H9 (cell line): Measurements from ENCODE around the gene MTF1. TPM values are rescaled to one million over a fixed set of nuclear protein-coding genes. Genes with fewer than 3 reads are reported as not detected.

Experiments
- DNase-seq: peaks from one replicate; pipeline ENCODE4 v3.0.0-alpha.2; 2017
- H2AFZ ChIP-seq: one replicate; pipeline ENCODE4 v1.6.1; 2013; ENCODE audit warnings: mild to moderate bottlenecking, low read length, control low read depth, moderate library complexity
- H2AK5ac ChIP-seq: 2 replicates; pipeline ENCODE4 v1.6.1; 2013; ENCODE audit warnings: low read length, control low read depth, mixed read lengths; ENCODE audit not compliant: insufficient read length
- H2BK120ac ChIP-seq: one replicate; pipeline ENCODE4 v1.6.1; 2013; ENCODE audit warnings: low read depth, mild to moderate bottlenecking, low read length, control low read depth, inconsistent platforms; ENCODE audit not compliant: poor library complexity, severe bottlenecking
- H2BK12ac ChIP-seq: 2 replicates; pipeline ENCODE4 v1.6.1; 2013; ENCODE audit warnings: low read length, control low read depth, mixed read lengths, low read depth; ENCODE audit not compliant: insufficient read length
- H2BK15ac ChIP-seq: 2 replicates; pipeline ENCODE4 v1.6.1; 2013; ENCODE audit warnings: low read depth, low read length, control low read depth
- H2BK20ac ChIP-seq: one replicate; pipeline ENCODE4 v1.6.1; 2013; ENCODE audit warnings: low read depth, mild to moderate bottlenecking, low read length, control low read depth, inconsistent platforms; ENCODE audit not compliant: poor library complexity, severe bottlenecking
- H2BK5ac ChIP-seq: 2 replicates; pipeline ENCODE4 v1.6.1; 2013; ENCODE audit warnings: low read length, control low read depth, mixed read lengths; ENCODE audit not compliant: insufficient read length
- H3K14ac ChIP-seq: 2 replicates; pipeline ENCODE4 v1.6.1; 2013; ENCODE audit warnings: low read length, control low read depth; ENCODE audit not compliant: insufficient read depth
- H3K18ac ChIP-seq: 2 replicates; pipeline ENCODE4 v1.6.1; 2013; ENCODE audit warnings: low read depth, mild to moderate bottlenecking, mixed read lengths, low read length, control low read depth; ENCODE audit not compliant: insufficient read length
- H3K23ac ChIP-seq: 2 replicates; pipeline ENCODE4 v1.6.1; 2013; ENCODE audit warnings: low read length, control low read depth, mixed read lengths, low read depth; ENCODE audit not compliant: insufficient read length
- H3K23me2 ChIP-seq: 2 replicates; pipeline ENCODE4 v1.6.1; 2013; ENCODE audit warnings: low read depth, mild to moderate bottlenecking, mixed read lengths, low read length, control low read depth; ENCODE audit not compliant: insufficient read length, poor library complexity, severe bottlenecking
- H3K27ac ChIP-seq: 2 replicates; pipeline ENCODE4 v1.5.1; 2013; ENCODE audit warnings: low read length, control low read depth, mixed read lengths, low read depth; ENCODE audit not compliant: insufficient read length
- H3K27me3 ChIP-seq: 2 replicates; pipeline ENCODE4 v1.6.1; 2013; ENCODE audit warnings: low read length, control low read depth, inconsistent platforms; ENCODE audit not compliant: insufficient read depth
- H3K4ac ChIP-seq: 2 replicates; pipeline ENCODE4 v1.6.1; 2013; ENCODE audit warnings: low read depth, mild to moderate bottlenecking, control low read depth, inconsistent platforms, low read length, moderate library complexity
- H3K4me1 ChIP-seq: 2 replicates; pipeline ENCODE4 v1.6.1; 2013; ENCODE audit warnings: low read length, control low read depth, inconsistent platforms; ENCODE audit not compliant: insufficient read depth
- H3K4me2 ChIP-seq: 2 replicates; pipeline ENCODE4 v1.6.1; 2013; ENCODE audit warnings: low read length, control low read depth, mixed read lengths; ENCODE audit not compliant: insufficient read length, insufficient read depth
- H3K56ac ChIP-seq: 2 replicates; pipeline ENCODE4 v1.6.1; 2013; ENCODE audit warnings: low read depth, mild to moderate bottlenecking, mixed read lengths, low read length, control low read depth; ENCODE audit not compliant: insufficient read length
- H3K79me1 ChIP-seq: 2 replicates; pipeline ENCODE4 v1.6.1; 2013; ENCODE audit warnings: low read depth, mild to moderate bottlenecking, moderate library complexity, low read length, control low read depth, inconsistent platforms; ENCODE audit not compliant: insufficient read depth, poor library complexity, severe bottlenecking
- H3K79me2 ChIP-seq: 2 replicates; pipeline ENCODE4 v1.6.1; 2013; ENCODE audit warnings: low read length, control low read depth, inconsistent platforms; ENCODE audit not compliant: insufficient read depth
- H3K9ac ChIP-seq: 2 replicates; pipeline ENCODE4 v1.6.1; 2013; ENCODE audit warnings: low read length, control low read depth, mixed read lengths; ENCODE audit not compliant: insufficient read length; ENCODE audit errors: extremely low read depth
- H3K9me3 ChIP-seq: one replicate; pipeline ENCODE4 v1.6.1; 2013; ENCODE audit warnings: low read depth, low read length, inconsistent platforms; ENCODE audit not compliant: control insufficient read depth
- H3T11ph ChIP-seq: one replicate; pipeline ENCODE4 v1.6.1; 2013; ENCODE audit warnings: mild to moderate bottlenecking, low read length, control low read depth, inconsistent platforms
- H4K20me1 ChIP-seq: one replicate; pipeline ENCODE4 v1.6.1; 2013; ENCODE audit not compliant: control insufficient read depth, insufficient read length, insufficient read depth
- H4K5ac ChIP-seq: 2 replicates; pipeline ENCODE4 v1.6.1; 2013; ENCODE audit warnings: low read depth, mild to moderate bottlenecking, mixed read lengths, low read length, control low read depth; ENCODE audit not compliant: insufficient read length
- H4K8ac ChIP-seq: replicated peaks from 2 replicates; pipeline ENCODE4 v1.6.1; 2013; ENCODE audit warnings: low read length, control low read depth, mixed read lengths, low read depth; ENCODE audit not compliant: insufficient read length
- H4K91ac ChIP-seq: 2 replicates; pipeline ENCODE4 v1.6.1; 2013; ENCODE audit warnings: low read depth, mild to moderate bottlenecking, moderate library complexity, mixed read lengths, low read length, control low read depth; ENCODE audit not compliant: insufficient read length
- H3K27ac Mint-ChIP-seq, 3 experiments: 2 replicates in 2 of 3; 3 replicates in 1 of 3; pipeline ENCODE4 v1.8.0; 2020 to 2021; ENCODE audit warnings: mixed read lengths in 3 of 3, mild to moderate bottlenecking in 1 of 3, moderate library complexity in 1 of 3
- H3K27me3 Mint-ChIP-seq: 2 replicates; pipeline ENCODE4 v1.8.0; 2021; ENCODE audit warnings: low read depth, mild to moderate bottlenecking, moderate library complexity, mixed read lengths
- H3K36me3 Mint-ChIP-seq, 3 experiments: 2 replicates in 2 of 3; 3 replicates in 1 of 3; pipeline ENCODE4 v1.8.0; 2020 to 2021; ENCODE audit warnings: low read depth in 3 of 3, mixed read lengths in 3 of 3; ENCODE audit not compliant: insufficient read depth in 1 of 3
- H3K4me1 Mint-ChIP-seq, 2 experiments: 2 replicates each; pipeline ENCODE4 v1.8.0; 2020; ENCODE audit warnings: mixed read lengths in 2 of 2
- H3K4me3 Mint-ChIP-seq, 2 experiments: 2 replicates in 1 of 2; 3 replicates in 1 of 2; pipeline ENCODE4 v1.8.0; 2020 to 2021; ENCODE audit warnings: mild to moderate bottlenecking in 2 of 2, mixed read lengths in 2 of 2, moderate library complexity in 1 of 2
- H3K9me3 Mint-ChIP-seq, 2 experiments: 2 replicates in 1 of 2; 3 replicates in 1 of 2; pipeline ENCODE4 v1.8.0; 2020; ENCODE audit warnings: mild to moderate bottlenecking in 2 of 2, mixed read lengths in 2 of 2, moderate library complexity in 1 of 2
- WGBS: extraction: QIAGEN DNeasy Blood & Tissue Kit; methylation state at CpG from one replicate; pipeline ENCODE4 v1.1.7; 2013; ENCODE audit warnings: missing lambda C conversion rate, low lambda C conversion rate, mixed read lengths; ENCODE audit not compliant: insufficient read length; ENCODE audit errors: extremely low coverage; 5-methylcytosine and 5-hydroxymethylcytosine counted together
- total RNA-seq: library from RNA; stranded (reverse); gene quantifications from 2 replicates; pipeline ENCODE4 v1.2.1, GENCODE V29; 2021
- TF ChIP-seq, protein P1 (sequence below): fragments of 200-600 bp; sonication (generic); conservative IDR thresholded peaks from 3 replicates; pipeline ENCODE4 v1.8.0; 2021; ENCODE audit warnings: antibody characterized with exemption, mild to moderate bottlenecking

MTF1 gene
- total RNA-seq, 1 experiment from 2014 or later, result 17.0 TPM

DNA sequence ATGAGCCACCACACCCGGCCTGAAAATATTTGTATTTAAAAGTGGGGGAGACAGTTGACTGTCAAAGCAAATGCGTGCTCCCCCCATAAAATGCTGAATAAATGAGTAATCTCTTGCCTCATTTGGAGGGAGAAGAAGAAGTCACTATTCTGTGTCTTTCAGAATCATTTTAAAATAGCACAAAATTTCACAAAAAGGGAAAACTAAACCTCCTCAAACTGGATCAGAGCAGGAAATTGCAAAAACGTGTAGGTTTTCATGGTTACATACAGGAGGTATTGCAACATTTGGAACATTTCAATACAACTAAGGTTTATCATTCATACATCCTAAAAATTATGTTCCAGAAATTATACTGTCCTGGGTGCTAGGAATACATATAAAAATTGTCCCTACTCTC, 13.6 kb downstream of the MTF1 start:
- H3K36me3 Mint-ChIP-seq, result 0 out of 7 replicates have a peak, but pooled peaks cover 0 to 2% (median 0%) of the 10 kb centered on the region in 3 experiments
- no peak overlapping the region for H3K14ac ChIP-seq
- H3K4me2 ChIP-seq, result no peak overlapping the region
- H3K9me3 ChIP-seq, result no peaks in the 10 kb centered on the region
- H4K20me1 ChIP-seq, result no peaks in the 10 kb centered on the region
- H2AK5ac ChIP-seq, result no peak overlapping the region
- H4K8ac ChIP-seq, result no peak overlapping the region
- H3K9ac ChIP-seq, result no peak overlapping the region
- no peak overlapping the region for H3K4ac ChIP-seq
- no CpG with 5 or more reads among the region's 3 CpGs for WGBS
- no peak overlapping the region for H2BK15ac ChIP-seq
- H3K27ac ChIP-seq, result no peak overlapping the region
- peaks cover 4% of the 10 kb centered on the region for H3K79me1 ChIP-seq
- no peak overlapping the region for H3T11ph ChIP-seq
- no peak overlapping the region for H3K27ac Mint-ChIP-seq
- no peak overlapping the region for H3K18ac ChIP-seq
- H3K56ac ChIP-seq, result no peak overlapping the region
- no peak overlapping the region for H2BK12ac ChIP-seq
- H3K79me2 ChIP-seq, result no peaks in the 10 kb centered on the region
- DNase-seq, result no peak
- no peak overlapping the region for H2AFZ ChIP-seq
- H3K23ac ChIP-seq, result no peak overlapping the region
- H2BK20ac ChIP-seq, result no peak overlapping the region
- H3K27me3 Mint-ChIP-seq, result no peaks in the 10 kb centered on the region
- no peak overlapping the region for H4K91ac ChIP-seq
- H3K4me3 Mint-ChIP-seq, result no peak overlapping the region
- H3K4me1 ChIP-seq, result no peaks in the 10 kb centered on the region
- TF ChIP-seq, protein P1, sequence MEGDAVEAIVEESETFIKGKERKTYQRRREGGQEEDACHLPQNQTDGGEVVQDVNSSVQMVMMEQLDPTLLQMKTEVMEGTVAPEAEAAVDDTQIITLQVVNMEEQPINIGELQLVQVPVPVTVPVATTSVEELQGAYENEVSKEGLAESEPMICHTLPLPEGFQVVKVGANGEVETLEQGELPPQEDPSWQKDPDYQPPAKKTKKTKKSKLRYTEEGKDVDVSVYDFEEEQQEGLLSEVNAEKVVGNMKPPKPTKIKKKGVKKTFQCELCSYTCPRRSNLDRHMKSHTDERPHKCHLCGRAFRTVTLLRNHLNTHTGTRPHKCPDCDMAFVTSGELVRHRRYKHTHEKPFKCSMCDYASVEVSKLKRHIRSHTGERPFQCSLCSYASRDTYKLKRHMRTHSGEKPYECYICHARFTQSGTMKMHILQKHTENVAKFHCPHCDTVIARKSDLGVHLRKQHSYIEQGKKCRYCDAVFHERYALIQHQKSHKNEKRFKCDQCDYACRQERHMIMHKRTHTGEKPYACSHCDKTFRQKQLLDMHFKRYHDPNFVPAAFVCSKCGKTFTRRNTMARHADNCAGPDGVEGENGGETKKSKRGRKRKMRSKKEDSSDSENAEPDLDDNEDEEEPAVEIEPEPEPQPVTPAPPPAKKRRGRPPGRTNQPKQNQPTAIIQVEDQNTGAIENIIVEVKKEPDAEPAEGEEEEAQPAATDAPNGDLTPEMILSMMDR, result no peak
- H3K9me3 Mint-ChIP-seq, result no peaks in the 10 kb centered on the region
- no peaks in the 10 kb centered on the region for H3K27me3 ChIP-seq
- H2BK5ac ChIP-seq, result no peak overlapping the region
- H4K5ac ChIP-seq, result no peak overlapping the region
- no peaks in the 10 kb centered on the region for H3K4me1 Mint-ChIP-seq
- no peak overlapping the region for H2BK120ac ChIP-seq
- H3K23me2 ChIP-seq, result no peaks in the 10 kb centered on the region
